Peyer's patch (tissue), 4 donors: ENCODE measurements around the gene CELSR1. TPM values are rescaled to one million over a fixed set of nuclear protein-coding genes. Genes with fewer than 3 reads are reported as not detected.

Experiments used
- DNase-seq, 3 donors: peaks; one replicate each; pipeline ENCODE4 v3.0.0-alpha.2; 2017 to 2019
- H3K27ac ChIP-seq, 4 donors: fragments of 200-600 bp; sonication (generic); one replicate each; pipeline ENCODE4 v1.5.1; 2016 to 2019
- H3K27me3 ChIP-seq, 2 donors: fragments of 200-600 bp; sonication (generic); one replicate each; pipeline ENCODE4 v1.5.1; 2019
- H3K36me3 ChIP-seq, 3 donors: fragments of 200-600 bp; sonication (generic); one replicate each; pipeline ENCODE4 v1.5.1; 2016 to 2019
- H3K4me1 ChIP-seq, 4 donors: fragments of 200-600 bp; sonication (generic); one replicate each; pipeline ENCODE4 v1.5.1; 2016 to 2019
- H3K4me3 ChIP-seq, 4 donors: fragments of 200-600 bp; sonication (generic); 1 replicate in 3 of 4; 2 replicates in 1 of 4; pipeline ENCODE4 v1.5.1; 2016 to 2019; ENCODE audit warnings: mild to moderate bottlenecking in 1 of 4
- H3K9me3 ChIP-seq, 4 donors: fragments of 200-600 bp; sonication (generic); one replicate each; pipeline ENCODE4 v1.5.1; 2016 to 2019; ENCODE audit warnings: mild to moderate bottlenecking in 1 of 4
- CTCF ChIP-seq, 6 experiments: fragments of 450-650 bp in 4 of 6; fragments of 200-600 bp in 2 of 6; sonication (generic) in 1 of 6; IDR thresholded peaks; one replicate each; pipeline ENCODE4 v1.5.1; 2017 to 2019; ENCODE audit warnings: antibody characterized with exemption in 6 of 6, mild to moderate bottlenecking in 3 of 6, moderate library complexity in 1 of 6
- POLR2A ChIP-seq, 2 donors: fragments of 450-650 bp; IDR thresholded peaks; one replicate each; pipeline ENCODE4 v1.5.1; 2017; ENCODE audit warnings: antibody characterized with exemption in 2 of 2, mild to moderate bottlenecking in 2 of 2, moderate library complexity in 2 of 2
- total RNA-seq, 4 donors: library from RNA; depleted of rRNA; stranded (reverse); fragments of >200 nt; gene quantifications; one replicate each; pipeline ENCODE4 v1.1.0, GENCODE V29; 2016

CELSR1 gene
- total RNA-seq, 4 donors from 2014 or later: 1.1 to 22.3 (median 1.5) TPM

GRCh38 chr22:46453006-46453828, 84.2 kb downstream of the CELSR1 start:
- no peaks in the 10 kb centered on the region for H3K4me1 ChIP-seq
- no peak overlapping the region for H3K4me3 ChIP-seq
- DNase-seq: no peak
- no peaks in the 10 kb centered on the region for H3K27me3 ChIP-seq
- H3K36me3 ChIP-seq: no peaks in the 10 kb centered on the region
- TF ChIP-seq CTCF (IDR thresholded peaks at IDR 0.05) (no peak), POLR2A (IDR thresholded peaks at IDR 0.05) (no peak)
- no peaks in the 10 kb centered on the region for H3K9me3 ChIP-seq
- H3K27ac ChIP-seq: no peak overlapping the region

DNA sequence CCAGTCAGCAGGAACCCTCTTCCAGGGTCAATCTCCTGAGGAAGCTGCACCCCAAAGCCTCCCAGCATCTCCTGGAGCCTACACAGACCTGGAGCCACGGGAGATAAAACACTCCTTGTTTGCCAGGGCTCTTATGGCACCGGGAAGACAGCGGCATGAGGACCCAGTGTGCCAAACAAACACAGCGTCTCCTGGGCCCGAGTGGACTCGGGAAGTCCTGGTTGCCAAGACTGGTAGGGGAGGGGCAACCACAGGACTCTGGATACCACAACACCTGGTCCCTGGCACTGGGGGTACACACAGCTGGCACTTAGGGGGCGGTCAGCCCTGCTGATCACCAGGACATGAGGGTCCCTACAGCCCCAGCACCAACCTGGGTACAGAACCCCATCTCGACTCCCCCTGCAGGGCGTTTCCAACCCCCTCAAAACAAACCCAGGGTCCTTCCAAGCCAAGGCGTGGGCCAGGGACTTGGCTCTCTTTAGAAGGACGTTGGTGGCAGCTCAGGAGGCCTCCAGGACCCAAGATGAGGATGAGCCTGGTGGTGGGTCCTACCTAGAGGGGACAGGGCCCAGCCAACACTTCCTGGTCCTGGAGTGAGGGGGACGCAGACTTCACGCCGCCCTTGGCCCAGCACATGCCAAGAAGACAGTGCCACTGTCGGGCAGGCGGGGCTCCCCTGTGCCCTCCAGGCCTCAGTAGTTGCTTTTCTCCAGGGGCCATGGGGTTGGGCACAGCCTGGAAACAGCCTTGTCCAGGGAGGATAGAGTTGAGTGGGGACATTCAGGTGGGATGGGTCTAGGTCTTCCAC, 85.0 kb downstream of the CELSR1 start:
- Histone ChIP-seq H3K36me3 (no peaks in the 10 kb centered on the region), H3K27ac (no peak overlapping the region), H3K4me1 (no peaks in the 10 kb centered on the region), H3K4me3 (no peak overlapping the region), H3K27me3 (no peaks in the 10 kb centered on the region), H3K9me3 (no peaks in the 10 kb centered on the region)
- TF ChIP-seq POLR2A (IDR thresholded peaks at IDR 0.05): no peak
- TF ChIP-seq CTCF (IDR thresholded peaks at IDR 0.05): no peak
- DNase-seq: no peak

GRCh38 chr22:46451741-46452140, 85.7 kb downstream of the CELSR1 start:
- Histone ChIP-seq H3K36me3 (no peaks in the 10 kb centered on the region), H3K4me3 (no peak overlapping the region), H3K4me1 (no peaks in the 10 kb centered on the region), H3K27ac (no peak overlapping the region), H3K9me3 (no peaks in the 10 kb centered on the region), H3K27me3 (no peaks in the 10 kb centered on the region)
- no peak for TF ChIP-seq POLR2A (IDR thresholded peaks at IDR 0.05)
- TF ChIP-seq CTCF (IDR thresholded peaks at IDR 0.05): no peak
- no peak for DNase-seq

- no peaks in the 10 kb centered on the region for H3K9me3 ChIP-seq
- no peaks in the 10 kb centered on the region for H3K4me1 ChIP-seq
- no peaks in the 10 kb centered on the region for H3K27me3 ChIP-seq
- no peaks in the 10 kb centered on the region for H3K36me3 ChIP-seq
- H3K4me3 ChIP-seq: no peak overlapping the region
- H3K27ac ChIP-seq: no peak overlapping the region
- no peak for DNase-seq
- TF ChIP-seq POLR2A (IDR thresholded peaks at IDR 0.05): no peak
- TF ChIP-seq CTCF (IDR thresholded peaks at IDR 0.05): no peak
Observed at GRCh38 chr22:46450931-46451561, 86.4 kb downstream of the CELSR1 start.

DNA sequence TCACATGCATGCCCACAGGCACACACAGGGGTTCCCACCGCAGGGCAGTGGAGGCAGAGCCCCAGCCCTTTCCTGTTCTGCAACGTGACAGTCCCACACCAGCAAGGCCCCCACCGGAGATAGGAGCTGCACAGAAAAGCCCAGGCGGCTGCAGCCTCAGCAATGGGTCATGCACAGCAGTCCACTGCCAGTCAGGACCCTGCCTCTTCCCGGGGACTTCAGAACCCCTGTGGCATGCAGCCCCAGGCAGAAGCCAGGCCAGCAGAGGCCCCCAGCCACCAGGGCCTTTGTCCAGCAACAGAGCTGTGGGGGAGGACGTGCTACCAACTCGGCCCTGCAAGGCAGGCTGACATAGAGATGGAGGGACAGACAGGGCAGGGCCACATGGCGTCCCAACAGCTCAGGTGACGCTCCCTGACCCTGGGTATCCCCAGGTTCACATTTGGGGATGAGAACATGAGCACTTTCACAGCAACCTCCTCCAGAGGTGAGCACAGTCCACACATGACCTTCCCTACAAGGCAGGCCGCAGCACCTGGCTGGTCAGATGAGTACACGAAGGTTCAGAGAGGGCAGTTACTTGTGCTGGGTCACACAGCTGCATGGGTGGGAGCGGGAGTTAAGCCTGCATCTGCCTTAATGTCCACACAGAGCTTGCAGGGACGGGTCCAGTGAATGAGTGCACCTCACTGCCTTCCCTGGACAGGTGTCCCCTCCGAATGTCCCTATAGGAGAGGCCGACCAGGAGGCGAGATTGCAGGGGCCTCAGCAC, 87.3 kb downstream of the CELSR1 start:
- Histone ChIP-seq H3K27ac (no peak overlapping the region), H3K27me3 (no peaks in the 10 kb centered on the region), H3K4me3 (no peak overlapping the region), H3K36me3 (no peaks in the 10 kb centered on the region), H3K9me3 (no peaks in the 10 kb centered on the region), H3K4me1 (no peaks in the 10 kb centered on the region)
- TF ChIP-seq CTCF (IDR thresholded peaks at IDR 0.05): no peak
- TF ChIP-seq POLR2A (IDR thresholded peaks at IDR 0.05): no peak
- DNase-seq: no peak
